K562 (cell line): ENCODE data around the gene LIX1. TPM values are rescaled to one million over a fixed set of nuclear protein-coding genes. Genes with fewer than 3 reads are reported as not detected.

Experiments
- CREB1 ChIP-seq, 2 experiments: sonication (generic) in 1 of 2; formaldehyde crosslinking in 1 of 2; IDR thresholded peaks; 2 replicates each; pipeline versions ENCODE4 v1.6.1 to v1.8.0; 2012 to 2022; ENCODE audit warnings: inconsistent platforms in 1 of 2, mild to moderate bottlenecking in 1 of 2, missing genetic modification reagents in 1 of 2, moderate library complexity in 1 of 2
- CREB5 ChIP-seq: fragments of 250-450 bp; sonication (Bioruptor Pico); IDR thresholded peaks from 2 replicates; pipeline ENCODE4 v1.5.0; 2020; ENCODE audit warnings: mild to moderate bottlenecking
- E2F6 ChIP-seq, 2 experiments: IDR thresholded peaks; 2 replicates each; pipeline ENCODE4 v1.6.1; 2011; ENCODE audit warnings: borderline replicate concordance in 1 of 2, control low read depth in 1 of 2, low read depth in 1 of 2, low read length in 1 of 2, mild to moderate bottlenecking in 1 of 2, mixed read lengths in 1 of 2, moderate library complexity in 1 of 2; ENCODE audit not compliant: insufficient read depth in 1 of 2, insufficient read length in 1 of 2, poor library complexity in 1 of 2, severe bottlenecking in 1 of 2; ENCODE audit errors: extremely low read depth in 1 of 2
- FOXK2 ChIP-seq, 2 experiments: fragments of 450-650 bp; IDR thresholded peaks in 1 of 2; conservative IDR thresholded peaks in 1 of 2; 2 replicates each; pipeline ENCODE4 v1.6.1; 2016; ENCODE audit warnings: low read depth in 2 of 2, mild to moderate bottlenecking in 1 of 2
- GABPB1 ChIP-seq: sonication (generic); formaldehyde crosslinking; IDR thresholded peaks from 2 replicates; pipeline ENCODE4 v1.8.0; 2022; ENCODE audit warnings: mild to moderate bottlenecking, missing genetic modification reagents
- MAFK ChIP-seq: IDR thresholded peaks from 2 replicates; pipeline ENCODE4 v1.6.1; 2011; ENCODE audit warnings: low read length, improper control_type of control experiment
- MBD2 ChIP-seq: sonication (generic); IDR thresholded peaks from 2 replicates; pipeline ENCODE4 v1.6.1; 2016; ENCODE audit warnings: low read depth, borderline replicate concordance
- MITF ChIP-seq: IDR thresholded peaks from 2 replicates; pipeline ENCODE4 v1.6.1; 2014; ENCODE audit warnings: antibody characterized with exemption
- NELFE ChIP-seq: IDR thresholded peaks from 2 replicates; pipeline ENCODE4 v1.6.1; 2011; ENCODE audit warnings: mild to moderate bottlenecking; ENCODE audit not compliant: insufficient read depth, insufficient read length
- NR2C2 ChIP-seq, 2 experiments: fragments of 200-800 bp in 1 of 2; sonication (Bioruptor generic) in 1 of 2; sonication (generic) in 1 of 2; formaldehyde crosslinking in 1 of 2; IDR thresholded peaks; 2 replicates each; pipeline versions ENCODE4 v1.6.1 to v1.8.0; 2016 to 2022; ENCODE audit warnings: mild to moderate bottlenecking in 1 of 2, missing compliant biosample characterization in 1 of 2, missing genetic modification characterization in 1 of 2, missing genetic modification reagents in 1 of 2
- PHF8 ChIP-seq: fragments of 200-600 bp; sonication (generic); IDR thresholded peaks from 2 replicates; pipeline ENCODE4 v1.6.1; 2012; ENCODE audit warnings: mixed run types, mild to moderate bottlenecking, inconsistent platforms, low read length, moderate library complexity, borderline replicate concordance
- SMAD3 ChIP-seq: fragments of 450-650 bp; formaldehyde crosslinking; conservative IDR thresholded peaks from 2 replicates; pipeline ENCODE4 v1.4.0; 2020; ENCODE audit warnings: mild to moderate bottlenecking
- SMARCC2 ChIP-seq: fragments of 450-650 bp; IDR thresholded peaks from 2 replicates; pipeline ENCODE4 v1.6.1; 2017; ENCODE audit warnings: antibody characterized with exemption, moderate library complexity, mild to moderate bottlenecking, low read depth
- ZNF146 ChIP-seq: IDR thresholded peaks from one replicate; pipeline ENCODE4 v1.6.1; 2018; ENCODE audit warnings: missing compliant biosample characterization; ENCODE audit not compliant: unreplicated experiment
- ZNF347 ChIP-seq: fragments of 450-650 bp; formaldehyde crosslinking; IDR thresholded peaks from 2 replicates; pipeline ENCODE4 v1.4.0; 2020; ENCODE audit warnings: low read depth, mild to moderate bottlenecking, moderate library complexity
- ZNF609 ChIP-seq: sonication (generic); formaldehyde crosslinking; IDR thresholded peaks from 2 replicates; pipeline ENCODE4 v1.8.1; 2023; ENCODE audit warnings: missing genetic modification reagents, mild to moderate bottlenecking, borderline replicate concordance
- polyA plus RNA-seq, 8 experiments: library from polyadenylated mRNA; depleted of rRNA in 4 of 8; stranded (reverse) in 5 of 8; unstranded in 3 of 8; fragments of >200 nt; fragmentation: Nextera tagmentation in 2 of 8; fragmentation: Illumina TruSeq in 1 of 8; extraction: Ambion mirVana in 2 of 8; extraction: Trizol in 1 of 8; gene quantifications; 2 replicates each; pipeline versions ENCODE4 v1.2.1 to v1.2.3, GENCODE V29; 2011 to 2014; ENCODE audit warnings: inconsistent platforms in 1 of 8, missing spikeins in 1 of 8
- total RNA-seq, 7 experiments: library from RNA; depleted of rRNA in 6 of 7; stranded (reverse); fragments of >200 nt in 6 of 7; fragmentation: Illumina TruSeq in 2 of 7; extraction: Trizol in 2 of 7; gene quantifications; 2 replicates each; pipeline versions ENCODE4 v1.2.1 to v1.2.3, GENCODE V29; 2011 to 2021; ENCODE audit warnings: low replicate concordance in 1 of 7

Gene LIX1
- total and polyA plus RNA-seq, 9 of the 15 experiments (the other 6 are each of a cell fraction or from before 2014, with no cell fraction given): 0.01 to 0.18 TPM; not detected in 7

GRCh38 chr5:97089149-97089801 lies 53.1 kb downstream of the LIX1 start (continued):
- TF ChIP-seq ZNF609: no peak
- no peak for TF ChIP-seq GABPB1 (CRISPR knock-in tag)
- no peak for TF ChIP-seq CREB5 (CRISPR knock-in tag)
- no peak for TF ChIP-seq SMAD3 (CRISPR knock-in tag)
- TF ChIP-seq MITF: peak; percentile 8; the same call in 1 of the 2 replicates
- peak; percentile 30; the same call in 1 of the 2 replicates for TF ChIP-seq MAFK
- no peak for TF ChIP-seq ZNF146 (CRISPR knock-in tag)
- TF ChIP-seq NELFE: no peak
- 0 out of 4 replicates have a peak, but pooled peaks of 1 of the 2 experiments have one; percentile 1 for TF ChIP-seq FOXK2 (conservative IDR thresholded peaks at IDR 0.05 in 1 of 2, IDR thresholded peaks at IDR 0.05 in 1 of 2; ENCODE audit: low read depth in 2 of 2)
- TF ChIP-seq MBD2: peak; percentile 43; the same call in 1 of the 2 replicates
- no peak for TF ChIP-seq ZNF347 (CRISPR knock-in tag)
- TF ChIP-seq SMARCC2: no peak; the same call in 1 of the 2 replicates
- peak; percentile 22; the same call in 1 of the 2 replicates for TF ChIP-seq PHF8
- TF ChIP-seq E2F6 (IDR thresholded peaks at IDR 0.05; ENCODE audit: borderline replicate concordance in 1 of 2, extremely low read depth in 1 of 2, insufficient read depth in 1 of 2, insufficient read length in 1 of 2, low read depth in 1 of 2, low read length in 1 of 2, poor library complexity in 1 of 2, severe bottlenecking in 1 of 2): no peak
- TF ChIP-seq CREB1 (IDR thresholded peaks at IDR 0.05): no peak
- TF ChIP-seq CREB1 (CRISPR knock-in tag; IDR thresholded peaks at IDR 0.05): no peak
- TF ChIP-seq NR2C2 (CRISPR knock-in tag; IDR thresholded peaks at IDR 0.05): no peak
- TF ChIP-seq NR2C2 (tag; IDR thresholded peaks at IDR 0.05): 0 out of 2 replicates have a peak, but pooled peaks have one; percentile 13
